ENCODE results near the gene MGMT.

MGMT gene

GRCh38 chr10:129505500-129506075 is 38.5 kb downstream of the MGMT start:
- no peak for DNase-seq (ENCODE audit: low spot score)
- no peak for TF ChIP-seq CTCF (IDR thresholded peaks at IDR 0.05; ENCODE audit: extremely low read depth, missing control alignments)

- DNase-seq (ENCODE audit: low spot score) = no peak
These were observed 39.2 kb downstream of the MGMT start for GRCh38 chr10:129506101-129506797.

GRCh38 chr10:129507216-129507889 is 40.3 kb downstream of the MGMT start:
- TF ChIP-seq CTCF (IDR thresholded peaks at IDR 0.05; ENCODE audit: extremely low read depth, missing control alignments) = no peak
- DNase-seq (ENCODE audit: low spot score) = no peak

More at GRCh38 chr10:129506101-129506797, 39.2 kb downstream of the MGMT start:
- TF ChIP-seq CTCF (IDR thresholded peaks at IDR 0.05; ENCODE audit: extremely low read depth, missing control alignments) = no peak

- TF ChIP-seq CTCF (IDR thresholded peaks at IDR 0.05; ENCODE audit: extremely low read depth, missing control alignments) = no peak
- DNase-seq (ENCODE audit: low spot score) = no peak
These were observed 42.1 kb downstream of the MGMT start for GRCh38 chr10:129509155-129509554.

- no peak for TF ChIP-seq CTCF (IDR thresholded peaks at IDR 0.05; ENCODE audit: extremely low read depth, missing control alignments)
- DNase-seq (ENCODE audit: low spot score) = no peak
These were observed 42.8 kb downstream of the MGMT start for GRCh38 chr10:129509835-129510234.

- TF ChIP-seq CTCF (IDR thresholded peaks at IDR 0.05; ENCODE audit: extremely low read depth, missing control alignments) = no peak
- no peak for DNase-seq (ENCODE audit: low spot score)
These were observed 44.0 kb downstream of the MGMT start for GRCh38 chr10:129511086-129511485.

- no peak for DNase-seq (ENCODE audit: low spot score)
- TF ChIP-seq CTCF (IDR thresholded peaks at IDR 0.05; ENCODE audit: extremely low read depth, missing control alignments) = no peak
These were observed 44.7 kb downstream of the MGMT start for GRCh38 chr10:129511758-129512157.

Measured in GM20000 (cell line).